ENCODE results near the gene VPREB1. TPM values are rescaled to one million over a fixed set of nuclear protein-coding genes. Genes with fewer than 3 reads are reported as not detected.

Gene VPREB1
- total RNA-seq, 1 experiment from 2014 or later = not detected

DNA sequence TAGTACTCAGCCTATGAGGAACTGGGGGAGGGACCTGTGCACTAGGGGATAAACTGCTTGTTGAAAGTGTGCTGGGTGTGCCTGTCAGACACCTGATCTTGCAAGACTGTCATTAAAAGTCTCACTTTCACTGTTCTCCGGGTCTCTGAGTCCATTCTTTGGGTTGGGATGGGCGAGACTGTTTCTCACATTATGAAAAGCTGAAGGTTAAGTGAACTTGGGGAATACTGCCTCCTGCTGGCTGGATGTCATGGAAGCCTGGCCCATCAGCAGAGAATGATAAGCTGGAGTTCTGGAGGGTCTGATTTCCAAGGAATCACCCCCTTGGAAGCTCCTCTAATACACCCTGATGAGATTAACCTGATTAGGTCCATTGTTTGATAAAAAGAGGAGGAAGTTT lies 9.0 kb upstream of the VPREB1 start:
- H3K4me3 ChIP-seq = no peak overlapping the region
- no peaks in the 10 kb centered on the region for H3K4me1 ChIP-seq (replicated peaks; ENCODE audit: insufficient read depth)
- no TSS peak for BruUV-seq (replicated peaks)
- ChIA-PET POLR2A (ENCODE audit: unreplicated experiment) (no interaction called here), CTCF (no interaction called here)
- H3K9me2 ChIP-seq (ENCODE audit: insufficient read depth) = no peaks in the 10 kb centered on the region
- TF ChIP-seq CTCF (conservative IDR thresholded peaks at IDR 0.05) (peak; percentile 44), EZH2 (IDR thresholded peaks at IDR 0.05; ENCODE audit: low read depth) (no peak)
- H3F3A ChIP-seq (ENCODE audit: insufficient read depth, low read depth) = no peaks in the 10 kb centered on the region
- no peaks in the 10 kb centered on the region for H4K20me1 ChIP-seq (ENCODE audit: insufficient read depth)
- intact Hi-C loops (cut with micrococcal nuclease; ENCODE audit: unreplicated experiment) = no loop called here
- H3K79me2 ChIP-seq (ENCODE audit: low read depth) = no peaks in the 10 kb centered on the region
- H3K9me3 ChIP-seq (ENCODE audit: insufficient read depth, low read depth) = no peaks in the 10 kb centered on the region
- H3K27me3 ChIP-seq (ENCODE audit: insufficient read depth, low read depth) = no peaks in the 10 kb centered on the region
- peak in 1 of 2 experiments; percentile 40 for DNase-seq
- no peak overlapping the region for H3K27ac ChIP-seq
- H3K4me2 ChIP-seq = no peak overlapping the region
- no peak overlapping the region for H2AFZ ChIP-seq
- no peaks in the 10 kb centered on the region for H3K36me3 ChIP-seq (ENCODE audit: low read depth)

DNA sequence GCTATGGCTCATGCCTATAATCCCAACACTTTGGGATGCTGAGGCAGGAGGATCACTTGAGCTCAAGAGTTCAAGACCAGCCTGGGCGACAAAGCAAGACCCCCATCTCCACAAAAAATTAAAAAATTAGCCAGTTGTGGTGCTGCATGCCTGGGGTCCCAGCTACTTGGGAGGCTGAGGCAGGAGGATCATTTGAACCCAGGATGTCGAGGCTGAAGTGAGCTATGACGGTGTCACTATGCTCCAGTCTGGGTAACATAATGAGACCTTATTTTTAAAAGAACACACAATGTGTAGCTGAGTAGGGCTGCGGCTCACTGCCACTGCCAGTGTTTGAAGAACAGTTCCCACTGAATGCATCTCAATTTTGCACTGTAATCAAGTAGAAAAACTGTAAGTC lies 7.1 kb upstream of the VPREB1 start:
- Histone ChIP-seq H3K4me3 (no peak overlapping the region), H3K4me2 (no peak overlapping the region), H3K36me3 (ENCODE audit: low read depth) (no peaks in the 10 kb centered on the region), H3K79me2 (ENCODE audit: low read depth) (no peaks in the 10 kb centered on the region), H3K27ac (no peak overlapping the region), H3K9me2 (ENCODE audit: insufficient read depth) (no peaks in the 10 kb centered on the region), H4K20me1 (ENCODE audit: insufficient read depth) (no peaks in the 10 kb centered on the region), H3F3A (ENCODE audit: insufficient read depth, low read depth) (no peaks in the 10 kb centered on the region), H3K27me3 (ENCODE audit: insufficient read depth, low read depth) (no peaks in the 10 kb centered on the region), H2AFZ (no peak overlapping the region), H3K9me3 (ENCODE audit: insufficient read depth, low read depth) (no peaks in the 10 kb centered on the region), H3K4me1 (replicated peaks; ENCODE audit: insufficient read depth) (no peaks in the 10 kb centered on the region)
- no peak for TF ChIP-seq CTCF (conservative IDR thresholded peaks at IDR 0.05)
- TF ChIP-seq EZH2 (IDR thresholded peaks at IDR 0.05; ENCODE audit: low read depth) = no peak
- intact Hi-C loops (cut with micrococcal nuclease; ENCODE audit: unreplicated experiment) = no loop called here
- ChIA-PET POLR2A (ENCODE audit: unreplicated experiment) (no interaction called here), CTCF (no interaction called here)
- BruUV-seq (replicated peaks) = no TSS peak
- DNase-seq = no peak

GRCh38 chr22:22239311-22239939 lies 5.2 kb upstream of the VPREB1 start:
- H4K20me1 ChIP-seq (ENCODE audit: insufficient read depth) = no peaks in the 10 kb centered on the region
- H3K79me2 ChIP-seq (ENCODE audit: low read depth) = no peaks in the 10 kb centered on the region
- no TSS peak for BruUV-seq (replicated peaks)
- H3K4me1 ChIP-seq (replicated peaks; ENCODE audit: insufficient read depth) = no peaks in the 10 kb centered on the region
- no peak overlapping the region for H3K4me2 ChIP-seq
- H2AFZ ChIP-seq = no peak overlapping the region
- ChIA-PET POLR2A (ENCODE audit: unreplicated experiment) (no interaction called here), CTCF (no interaction called here)
- no peaks in the 10 kb centered on the region for H3K36me3 ChIP-seq (ENCODE audit: low read depth)
- intact Hi-C loops (cut with micrococcal nuclease; ENCODE audit: unreplicated experiment) = no loop called here
- H3K27ac ChIP-seq = no peak overlapping the region
- H3K27me3 ChIP-seq (ENCODE audit: insufficient read depth, low read depth) = no peaks in the 10 kb centered on the region
- H3F3A ChIP-seq (ENCODE audit: insufficient read depth, low read depth) = no peaks in the 10 kb centered on the region
- H3K9me2 ChIP-seq (ENCODE audit: insufficient read depth) = no peaks in the 10 kb centered on the region
- H3K4me3 ChIP-seq = no peak overlapping the region
- DNase-seq = no peak
- TF ChIP-seq CTCF (conservative IDR thresholded peaks at IDR 0.05) (no peak), EZH2 (IDR thresholded peaks at IDR 0.05; ENCODE audit: low read depth) (no peak)
- H3K9me3 ChIP-seq (ENCODE audit: insufficient read depth, low read depth) = no peaks in the 10 kb centered on the region
